H54 (cell line): ENCODE data around the gene DCDC2.
"Not testable (repeated sequence)": the region's sequence is repeated elsewhere in the genome, so short reads cannot be mapped to it uniquely, and the experiment has no call there.

Experiments
- DNase-seq: peaks from one replicate; pipeline ENCODE4 v3.0.0; 2011; ENCODE audit warnings: low spot score, mixed read lengths; ENCODE audit not compliant: insufficient read length
- FAIRE-seq: peaks from 3 replicates; lab custom pipeline; 2011; peaks lifted over from hg19 to GRCh38; lab: Jason Lieb, UNC
- POLR2A ChIP-seq: IDR thresholded peaks from 2 replicates; pipeline ENCODE4 v1.6.1; 2011; ENCODE audit warnings: low read depth, mild to moderate bottlenecking, low read length

DCDC2 gene

GRCh38 chr6:24249926-24250325, 107.9 kb downstream of the DCDC2 start:
- TF ChIP-seq POLR2A, result no peak
- DNase-seq (no peak), FAIRE-seq (no peak)

GRCh38 chr6:24245275-24245674, 112.6 kb downstream of the DCDC2 start:
- no peak for TF ChIP-seq POLR2A
- DNase-seq (no peak), FAIRE-seq (no peak)

- no peak for FAIRE-seq
- TF ChIP-seq POLR2A, result no peak
- no peak for DNase-seq
These were observed 114.9 kb downstream of the DCDC2 start for GRCh38 chr6:24242924-24243323.

- not testable (repeated sequence) for FAIRE-seq
These were observed 116.1 kb downstream of the DCDC2 start for GRCh38 chr6:24241779-24242178.

GRCh38 chr6:24240943-24241342, 116.9 kb downstream of the DCDC2 start:
- no peak for TF ChIP-seq POLR2A
- no peak for FAIRE-seq
- no peak for DNase-seq

More at GRCh38 chr6:24241779-24242178, 116.1 kb downstream of the DCDC2 start:
- DNase-seq, result not testable (repeated sequence)

- TF ChIP-seq POLR2A, result no peak
- DNase-seq (no peak), FAIRE-seq (no peak)
These were observed 117.4 kb downstream of the DCDC2 start for GRCh38 chr6:24240380-24240928.

GRCh38 chr6:24238700-24239099, 119.2 kb downstream of the DCDC2 start:
- DNase-seq (no peak), FAIRE-seq (no peak)
- no peak for TF ChIP-seq POLR2A

GRCh38 chr6:24236779-24237178, 121.1 kb downstream of the DCDC2 start:
- not testable (repeated sequence) for DNase-seq, FAIRE-seq

- no peak for TF ChIP-seq POLR2A
- FAIRE-seq (no peak), DNase-seq (no peak)
These were observed 123.9 kb downstream of the DCDC2 start for GRCh38 chr6:24233813-24234442.

GRCh38 chr6:24231438-24231977, 126.4 kb downstream of the DCDC2 start:
- no peak for FAIRE-seq
- DNase-seq, result no peak
- no peak for TF ChIP-seq POLR2A

- DNase-seq, result no peak
- FAIRE-seq, result no peak
- TF ChIP-seq POLR2A, result no peak
These were observed 128.0 kb downstream of the DCDC2 start for GRCh38 chr6:24229696-24230405.

GRCh38 chr6:24228681-24229255, 129.1 kb downstream of the DCDC2 start:
- DNase-seq, result peak; percentile 6
- no peak for TF ChIP-seq POLR2A
- peak; percentile 72 for FAIRE-seq

GRCh38 chr6:24228123-24228522, 129.7 kb downstream of the DCDC2 start:
- no peak for TF ChIP-seq POLR2A
- FAIRE-seq (no peak), DNase-seq (no peak)

- FAIRE-seq (no peak), DNase-seq (no peak)
- TF ChIP-seq POLR2A, result no peak
These were observed 130.3 kb downstream of the DCDC2 start for GRCh38 chr6:24227556-24227955.
